ENCODE results near the gene RAD51B. TPM values are rescaled to one million over a fixed set of nuclear protein-coding genes. Genes with fewer than 3 reads are reported as not detected.

RAD51B gene
- total and polyA plus RNA-seq, 8 donors: 1.8 to 30.7 (median 15.3) TPM

- Histone ChIP-seq H3K36me3 (no peaks in the 10 kb centered on the region), H3K9me3 (peaks cover 0 to 22% (median 19%) of the 10 kb centered on the region in 4 donors), H3K27ac (no peak overlapping the region), H3K27me3 (no peaks in the 10 kb centered on the region), H3K4me1 (no peaks in the 10 kb centered on the region), H3K4me3 (no peak overlapping the region)
- 73 to 93% (median 90%) methylated on average over 4 of the region's 4 CpGs for WGBS, 5 donors
- TF ChIP-seq, protein P1, sequence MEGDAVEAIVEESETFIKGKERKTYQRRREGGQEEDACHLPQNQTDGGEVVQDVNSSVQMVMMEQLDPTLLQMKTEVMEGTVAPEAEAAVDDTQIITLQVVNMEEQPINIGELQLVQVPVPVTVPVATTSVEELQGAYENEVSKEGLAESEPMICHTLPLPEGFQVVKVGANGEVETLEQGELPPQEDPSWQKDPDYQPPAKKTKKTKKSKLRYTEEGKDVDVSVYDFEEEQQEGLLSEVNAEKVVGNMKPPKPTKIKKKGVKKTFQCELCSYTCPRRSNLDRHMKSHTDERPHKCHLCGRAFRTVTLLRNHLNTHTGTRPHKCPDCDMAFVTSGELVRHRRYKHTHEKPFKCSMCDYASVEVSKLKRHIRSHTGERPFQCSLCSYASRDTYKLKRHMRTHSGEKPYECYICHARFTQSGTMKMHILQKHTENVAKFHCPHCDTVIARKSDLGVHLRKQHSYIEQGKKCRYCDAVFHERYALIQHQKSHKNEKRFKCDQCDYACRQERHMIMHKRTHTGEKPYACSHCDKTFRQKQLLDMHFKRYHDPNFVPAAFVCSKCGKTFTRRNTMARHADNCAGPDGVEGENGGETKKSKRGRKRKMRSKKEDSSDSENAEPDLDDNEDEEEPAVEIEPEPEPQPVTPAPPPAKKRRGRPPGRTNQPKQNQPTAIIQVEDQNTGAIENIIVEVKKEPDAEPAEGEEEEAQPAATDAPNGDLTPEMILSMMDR (IDR thresholded peaks at IDR 0.05): no peak
- no peak for DNase-seq
- intact Hi-C loops (cut with DNase I; ENCODE audit: low total_unique reads): no loop called here
These were observed 107.7 kb downstream of the RAD51B start for GRCh38 chr14:67927244-67927643.

DNA sequence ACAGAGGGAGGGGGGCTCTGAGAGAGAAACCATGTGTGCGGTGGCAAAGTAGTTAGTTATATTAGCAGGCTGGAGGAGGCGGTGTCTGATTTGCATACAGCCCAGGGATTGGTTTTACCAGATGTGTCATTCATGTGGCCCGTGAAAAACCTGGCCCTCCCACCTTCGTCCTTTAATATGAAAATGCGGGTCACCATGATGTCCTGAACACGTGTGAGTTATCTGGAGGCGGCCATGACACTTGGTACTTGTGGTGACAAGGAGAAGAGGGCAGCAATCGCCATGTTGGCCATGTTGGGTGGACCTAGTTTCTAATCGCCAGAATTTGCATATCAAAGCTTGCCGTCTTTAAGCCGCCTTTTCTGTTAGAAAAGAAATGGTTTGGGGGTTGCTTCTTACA is 108.8 kb downstream of the RAD51B start:
- Histone ChIP-seq H3K9me3 (peaks cover 0 to 22% (median 19%) of the 10 kb centered on the region in 4 donors), H3K27me3 (no peaks in the 10 kb centered on the region), H3K4me1 (no peaks in the 10 kb centered on the region), H3K4me3 (no peak overlapping the region), H3K36me3 (no peaks in the 10 kb centered on the region), H3K27ac (no peak overlapping the region)
- TF ChIP-seq POLR2A (IDR thresholded peaks at IDR 0.05): no peak
- TF ChIP-seq POLR2AphosphoS5 (IDR thresholded peaks at IDR 0.05): no peak
- TF ChIP-seq EP300 (IDR thresholded peaks at IDR 0.05): no peak
- TF ChIP-seq, protein P1 (IDR thresholded peaks at IDR 0.05): no peak
- intact Hi-C loops (cut with DNase I; ENCODE audit: low total_unique reads): no loop called here
- WGBS, 5 donors: 94 to 98% (median 95%) methylated on average over 11 of the region's 11 CpGs
- no peak for DNase-seq

- H3K9me3 ChIP-seq: peaks cover 0 to 14% (median 12%) of the 10 kb centered on the region in 4 donors
- 78 to 82% (median 80%) methylated on average over 4 of the region's 4 CpGs for WGBS, 5 donors
- H3K4me1 ChIP-seq: peaks cover 4 to 21% (median 10%) of the 10 kb centered on the region in 4 donors
- H3K36me3 ChIP-seq: no peaks in the 10 kb centered on the region
- H3K27ac ChIP-seq: no peak overlapping the region
- H3K27me3 ChIP-seq: no peaks in the 10 kb centered on the region
- intact Hi-C loops (cut with DNase I; ENCODE audit: low total_unique reads): loop anchor here (10.0 kb wide), 1 partner anchor 892 kb away; no protein-coding TSS in a partner anchor
- DNase-seq: no peak
- no peak overlapping the region for H3K4me3 ChIP-seq
- TF ChIP-seq POLR2A (IDR thresholded peaks at IDR 0.05) (no peak), EP300 (IDR thresholded peaks at IDR 0.05) (no peak), POLR2AphosphoS5 (IDR thresholded peaks at IDR 0.05) (no peak)
- TF ChIP-seq, protein P1 (IDR thresholded peaks at IDR 0.05): no peak
These were observed 113.2 kb downstream of the RAD51B start for GRCh38 chr14:67932708-67933246.

GRCh38 chr14:67933266-67933665 is 113.7 kb downstream of the RAD51B start:
- H3K4me1 ChIP-seq: peaks cover 4 to 21% (median 12%) of the 10 kb centered on the region in 4 donors
- no peak for DNase-seq
- TF ChIP-seq POLR2A (IDR thresholded peaks at IDR 0.05) (no peak), POLR2AphosphoS5 (IDR thresholded peaks at IDR 0.05) (no peak)
- TF ChIP-seq, protein P1 (IDR thresholded peaks at IDR 0.05): no peak
- no peaks in the 10 kb centered on the region for H3K36me3 ChIP-seq
- H3K27ac ChIP-seq: no peak overlapping the region
- H3K27me3 ChIP-seq: no peaks in the 10 kb centered on the region
- H3K4me3 ChIP-seq: no peak overlapping the region
- intact Hi-C loops (cut with DNase I; ENCODE audit: low total_unique reads): loop anchor here (10.0 kb wide), 1 partner anchor 892 kb away; no protein-coding TSS in a partner anchor
- H3K9me3 ChIP-seq: peaks cover 0 to 14% (median 12%) of the 10 kb centered on the region in 4 donors
